Hippocampal formation (tissue), 2 donors: Measurements from ENCODE around the gene TRDMT1.

Experiments
- DNase-seq, 2 donors: peaks; one replicate each; lab custom pipeline; 2025; lab: John Stamatoyannopoulos, UW

TRDMT1 gene

GRCh38 chr10:17175551-17175950, 25.9 kb downstream of the TRDMT1 start:
- no peak for DNase-seq

GRCh38 chr10:17174626-17175025, 26.8 kb downstream of the TRDMT1 start:
- no peak for DNase-seq

- DNase-seq: no peak
Observed at GRCh38 chr10:17171141-17171641, 30.3 kb downstream of the TRDMT1 start.

GRCh38 chr10:17169803-17170202, 31.7 kb downstream of the TRDMT1 start:
- DNase-seq: no peak

GRCh38 chr10:17166699-17167098, 34.8 kb downstream of the TRDMT1 start:
- DNase-seq: no peak

- DNase-seq: no peak
Observed at GRCh38 chr10:17162828-17163227, 38.6 kb downstream of the TRDMT1 start.

GRCh38 chr10:17161775-17162174, 39.7 kb downstream of the TRDMT1 start:
- no peak for DNase-seq

- DNase-seq: no peak
Observed at GRCh38 chr10:17157024-17157423, 44.4 kb downstream of the TRDMT1 start.

GRCh38 chr10:17155826-17156225, 45.6 kb downstream of the TRDMT1 start:
- DNase-seq: no peak

- no peak for DNase-seq
Observed at GRCh38 chr10:17154116-17154515, 47.4 kb downstream of the TRDMT1 start.

- DNase-seq: no peak
Observed at GRCh38 chr10:17153321-17153720, 48.2 kb downstream of the TRDMT1 start.

GRCh38 chr10:17151716-17152115, 49.8 kb downstream of the TRDMT1 start:
- no peak for DNase-seq

GRCh38 chr10:17147884-17148489, 53.5 kb downstream of the TRDMT1 start:
- no peak for DNase-seq

- no peak for DNase-seq
Observed at GRCh38 chr10:17146892-17147291, 54.6 kb downstream of the TRDMT1 start.

- DNase-seq: no peak
Observed at GRCh38 chr10:17145239-17145638, 56.2 kb downstream of the TRDMT1 start.

- DNase-seq: no peak
Observed at GRCh38 chr10:17144757-17145156, 56.7 kb downstream of the TRDMT1 start.

GRCh38 chr10:17144032-17144431, 57.4 kb downstream of the TRDMT1 start:
- DNase-seq: no peak

- no peak for DNase-seq
Observed at GRCh38 chr10:17143055-17143690, 58.3 kb downstream of the TRDMT1 start.

- DNase-seq: no peak
Observed at GRCh38 chr10:17141504-17142229, 59.8 kb downstream of the TRDMT1 start.

- no peak for DNase-seq
Observed at GRCh38 chr10:17140386-17140761, 61.1 kb downstream of the TRDMT1 start.

GRCh38 chr10:17138460-17139042, 62.9 kb downstream of the TRDMT1 start:
- DNase-seq: no peak

GRCh38 chr10:17134737-17135260, 66.7 kb downstream of the TRDMT1 start:
- no peak for DNase-seq
